Measurements from ENCODE around the gene PAX5.

GRCh38 chr9:37002413-37003217 is 31.5 kb downstream of the PAX5 start:
- TF ChIP-seq CTCF (IDR thresholded peaks at IDR 0.05; ENCODE audit: low read depth, low read length, poor library complexity, severe bottlenecking): no peak
- TF ChIP-seq EZH2phosphoT487 (IDR thresholded peaks at IDR 0.05; ENCODE audit: borderline replicate concordance, low read length): no peak

Data from DOHH2 (cell line).